Subcutaneous adipose tissue (tissue), 4 donors: ENCODE data around the gene ERAS. TPM values are rescaled to one million over a fixed set of nuclear protein-coding genes. Genes with fewer than 3 reads are reported as not detected.

Experiments
- total RNA-seq, 4 donors: library from RNA; depleted of rRNA; stranded (reverse); fragments of >200 nt; gene quantifications; one replicate each; pipeline ENCODE4 v1.1.0, GENCODE V29; 2016
- TF ChIP-seq, protein P1 (sequence below): fragments of 450-650 bp; IDR thresholded peaks from one replicate; pipeline ENCODE4 v1.5.1; 2016; ENCODE audit warnings: low read depth, mild to moderate bottlenecking, control low read depth, antibody characterized with exemption, moderate library complexity

Gene ERAS
- total RNA-seq, 4 donors from 2014 or later: not detected

DNA sequence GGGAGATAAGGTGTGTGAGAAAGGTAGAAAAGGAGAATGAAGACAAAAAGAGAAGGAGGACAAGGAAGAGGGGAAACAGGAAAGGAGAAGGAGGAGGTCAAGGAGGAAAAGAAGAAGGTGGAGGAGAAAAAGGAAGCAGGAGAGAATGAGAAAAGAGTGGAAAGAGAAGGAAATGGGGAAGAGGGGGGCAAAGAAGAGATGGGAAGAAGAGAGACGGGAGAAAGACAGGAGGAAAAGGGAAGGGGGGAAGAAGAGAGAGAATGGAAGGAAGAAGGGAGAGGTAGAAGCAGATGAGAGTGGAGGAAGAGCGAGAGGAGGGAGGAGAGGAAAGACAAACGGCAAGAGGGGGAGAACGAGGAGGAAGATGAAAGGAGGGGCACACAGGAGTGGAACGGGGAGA, 35.8 kb upstream of the ERAS start:
- TF ChIP-seq, protein P1, sequence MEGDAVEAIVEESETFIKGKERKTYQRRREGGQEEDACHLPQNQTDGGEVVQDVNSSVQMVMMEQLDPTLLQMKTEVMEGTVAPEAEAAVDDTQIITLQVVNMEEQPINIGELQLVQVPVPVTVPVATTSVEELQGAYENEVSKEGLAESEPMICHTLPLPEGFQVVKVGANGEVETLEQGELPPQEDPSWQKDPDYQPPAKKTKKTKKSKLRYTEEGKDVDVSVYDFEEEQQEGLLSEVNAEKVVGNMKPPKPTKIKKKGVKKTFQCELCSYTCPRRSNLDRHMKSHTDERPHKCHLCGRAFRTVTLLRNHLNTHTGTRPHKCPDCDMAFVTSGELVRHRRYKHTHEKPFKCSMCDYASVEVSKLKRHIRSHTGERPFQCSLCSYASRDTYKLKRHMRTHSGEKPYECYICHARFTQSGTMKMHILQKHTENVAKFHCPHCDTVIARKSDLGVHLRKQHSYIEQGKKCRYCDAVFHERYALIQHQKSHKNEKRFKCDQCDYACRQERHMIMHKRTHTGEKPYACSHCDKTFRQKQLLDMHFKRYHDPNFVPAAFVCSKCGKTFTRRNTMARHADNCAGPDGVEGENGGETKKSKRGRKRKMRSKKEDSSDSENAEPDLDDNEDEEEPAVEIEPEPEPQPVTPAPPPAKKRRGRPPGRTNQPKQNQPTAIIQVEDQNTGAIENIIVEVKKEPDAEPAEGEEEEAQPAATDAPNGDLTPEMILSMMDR: no peak

DNA sequence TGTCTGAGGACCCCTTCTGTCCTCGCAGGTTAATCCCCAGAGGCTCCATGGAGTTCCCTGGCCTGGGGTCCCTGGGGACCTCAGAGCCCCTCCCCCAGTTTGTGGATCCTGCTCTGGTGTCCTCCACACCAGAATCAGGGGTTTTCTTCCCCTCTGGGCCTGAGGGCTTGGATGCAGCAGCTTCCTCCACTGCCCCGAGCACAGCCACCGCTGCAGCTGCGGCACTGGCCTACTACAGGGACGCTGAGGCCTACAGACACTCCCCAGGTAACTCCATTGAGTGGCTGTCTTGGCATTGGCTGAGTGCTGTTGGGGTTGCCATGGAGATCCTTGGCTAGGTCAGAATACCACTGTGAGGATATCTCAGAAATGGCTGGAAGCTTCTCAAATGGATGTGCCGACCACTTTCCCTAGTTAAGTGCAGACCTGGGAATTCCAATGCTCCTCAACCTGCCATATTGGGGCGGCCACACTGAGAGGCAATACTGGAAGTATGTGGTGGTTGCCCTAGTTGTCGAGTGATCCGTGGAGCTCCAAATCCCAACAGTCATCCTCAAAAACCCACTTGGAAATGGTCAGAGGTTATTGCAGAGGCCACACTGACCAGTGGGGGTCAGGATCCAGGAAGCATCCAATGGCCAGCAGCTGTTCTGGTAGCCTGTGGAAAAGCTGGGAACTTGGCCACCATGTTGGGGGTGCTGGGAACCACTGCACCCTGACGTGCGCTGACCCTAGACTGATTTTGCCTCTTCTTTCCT, 35.1 kb upstream of the ERAS start:
- TF ChIP-seq, protein P1: no peak

DNA sequence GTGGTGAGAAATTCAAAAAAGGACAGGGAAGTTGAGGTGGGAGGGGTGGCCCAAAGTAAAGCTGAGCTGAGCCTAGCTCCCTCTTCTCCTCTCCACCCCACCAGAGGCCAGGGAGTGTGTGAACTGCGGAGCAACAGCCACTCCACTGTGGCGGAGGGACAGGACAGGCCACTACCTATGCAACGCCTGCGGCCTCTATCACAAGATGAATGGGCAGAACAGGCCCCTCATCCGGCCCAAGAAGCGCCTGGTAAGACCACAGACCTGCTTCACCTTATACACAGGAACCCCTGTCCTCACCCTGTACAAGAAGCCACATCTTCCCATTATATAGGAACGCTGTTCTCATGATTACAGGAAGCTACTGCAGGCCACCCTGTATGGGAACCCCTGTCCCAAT, 34.1 kb upstream of the ERAS start:
- TF ChIP-seq, protein P1: no peak

DNA sequence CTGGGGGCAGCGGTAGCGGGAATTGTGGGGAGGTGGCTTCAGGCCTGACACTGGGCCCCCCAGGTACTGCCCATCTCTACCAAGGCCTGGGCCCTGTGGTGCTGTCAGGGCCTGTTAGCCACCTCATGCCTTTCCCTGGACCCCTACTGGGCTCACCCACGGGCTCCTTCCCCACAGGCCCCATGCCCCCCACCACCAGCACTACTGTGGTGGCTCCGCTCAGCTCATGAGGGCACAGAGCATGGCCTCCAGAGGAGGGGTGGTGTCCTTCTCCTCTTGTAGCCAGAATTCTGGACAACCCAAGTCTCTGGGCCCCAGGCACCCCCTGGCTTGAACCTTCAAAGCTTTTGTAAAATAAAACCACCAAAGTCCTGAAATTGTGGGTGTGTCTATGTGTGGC, 32.4 kb upstream of the ERAS start:
- TF ChIP-seq, protein P1: no peak

DNA sequence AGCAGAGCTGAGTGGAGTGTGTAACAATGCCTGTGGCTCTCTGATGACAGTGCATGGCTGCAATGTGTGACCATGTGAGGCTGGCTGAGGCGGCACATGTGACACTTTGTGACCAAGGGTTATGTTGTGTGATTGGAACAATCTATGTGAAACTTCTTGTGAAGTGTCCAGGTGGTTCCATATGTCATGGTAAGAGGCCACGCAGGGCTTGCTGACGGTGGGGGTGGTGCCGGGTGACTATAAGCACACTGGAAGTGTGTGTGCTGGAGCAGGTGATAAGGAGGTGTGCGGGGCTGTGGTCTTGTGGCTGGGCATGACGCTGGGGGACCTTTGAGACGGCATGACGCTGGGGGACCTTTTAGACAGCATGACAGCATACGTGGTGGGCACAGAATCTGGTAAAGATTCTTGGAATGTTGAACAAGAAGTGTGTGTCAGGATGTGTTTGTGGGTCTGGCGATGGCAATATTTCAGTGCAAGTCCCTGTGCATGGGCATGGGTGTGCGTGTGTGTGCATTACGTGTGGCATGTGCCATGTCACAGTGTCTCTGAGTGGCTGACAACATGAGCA, 31.9 kb upstream of the ERAS start:
- TF ChIP-seq, protein P1: no peak

DNA sequence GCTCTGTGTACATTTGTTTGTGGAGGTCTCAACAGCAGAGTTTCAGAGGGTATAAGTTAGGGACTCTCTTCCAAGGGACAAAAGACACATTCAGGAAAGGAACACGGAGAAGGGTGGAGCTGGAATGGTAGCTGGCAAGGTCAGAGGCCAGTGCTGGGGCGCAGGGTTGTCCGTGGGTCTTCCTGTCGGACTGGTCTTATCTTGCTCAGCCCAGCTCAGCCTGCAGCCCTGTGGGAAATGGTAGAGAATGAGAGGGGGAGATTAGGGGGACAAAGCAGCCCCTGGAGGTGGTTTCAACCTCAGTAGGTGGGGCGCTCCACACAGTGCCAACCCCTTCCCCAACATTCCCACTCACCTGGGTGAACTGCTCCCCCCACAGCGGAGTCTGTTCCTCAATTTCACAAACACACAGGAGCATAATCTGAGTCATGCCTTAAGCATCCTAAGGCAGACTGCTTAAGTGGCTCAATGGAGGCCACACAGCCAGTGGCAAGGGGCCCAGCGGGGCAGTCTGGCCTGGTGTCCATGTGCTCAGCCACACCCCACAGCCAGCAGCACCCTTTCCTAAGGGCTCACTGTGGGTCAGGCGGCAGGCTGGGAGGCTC, 31.3 kb upstream of the ERAS start:
- TF ChIP-seq, protein P1: no peak

DNA sequence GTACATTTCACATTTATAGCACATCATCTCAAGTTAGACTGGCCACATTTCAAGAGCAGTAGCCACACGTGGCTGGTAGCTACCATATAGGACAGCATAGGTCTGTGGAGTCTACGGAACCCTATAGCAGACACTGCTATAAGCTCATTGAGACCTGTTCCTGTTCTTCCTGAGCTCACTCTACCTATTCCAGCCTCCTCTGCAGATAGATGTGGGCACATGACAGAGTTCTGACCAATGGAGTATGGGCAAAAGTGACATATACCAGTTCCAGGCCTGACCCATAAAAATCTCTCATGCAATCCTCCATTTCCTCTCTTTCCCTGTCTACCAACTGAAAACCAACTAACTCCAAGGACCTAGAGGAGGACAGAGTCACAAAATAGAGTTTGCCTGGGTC, 28.0 kb upstream of the ERAS start:
- TF ChIP-seq, protein P1: no peak
